ENCODE data around the gene BRSK1. TPM values are rescaled to one million over a fixed set of nuclear protein-coding genes. Genes with fewer than 3 reads are reported as not detected.

Gene BRSK1
- total RNA-seq, 1 donor from 2014 or later, result 43.4 TPM

- no peak overlapping the region for H3K4me3 Mint-ChIP-seq
- H3K4me1 Mint-ChIP-seq, result peaks cover 34% of the 10 kb centered on the region
Observed at GRCh38 chr19:55348317-55349034, 64.7 kb downstream of the BRSK1 start.

DNA sequence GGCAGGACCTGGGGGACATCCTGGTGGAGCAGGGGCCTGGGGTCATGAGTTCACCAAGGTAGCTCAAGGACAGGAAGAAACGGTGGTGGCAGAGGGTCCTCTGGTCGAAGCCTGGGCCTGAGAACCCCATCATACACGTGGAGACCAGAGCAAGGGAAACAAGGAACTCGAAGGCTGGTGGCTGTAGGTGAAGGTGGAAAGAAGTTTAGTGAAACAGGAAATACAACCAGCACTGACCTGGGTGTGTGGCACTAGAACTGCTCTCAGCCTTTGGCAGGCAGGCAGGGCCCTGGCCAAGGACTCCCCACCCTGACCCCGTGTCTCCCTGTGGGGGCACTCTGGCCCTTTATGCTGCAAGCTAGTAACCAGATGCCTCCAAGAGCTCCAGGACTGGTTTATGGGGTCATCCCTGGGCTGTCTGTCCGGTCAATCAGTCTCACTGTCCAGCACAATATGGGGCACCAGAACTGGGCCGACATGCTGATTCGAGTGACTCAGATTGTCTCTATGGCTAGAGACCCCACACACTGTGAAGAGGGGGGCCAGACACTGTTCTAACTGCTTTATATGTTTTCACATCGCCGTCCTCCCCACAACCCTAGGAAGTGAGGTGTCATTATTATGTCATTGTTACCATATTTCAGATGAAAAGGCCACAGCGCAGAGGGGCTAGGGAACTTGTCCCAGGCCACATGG lies 67.0 kb downstream of the BRSK1 start:
- Mint-ChIP-seq H3K36me3 (no peaks in the 10 kb centered on the region), H3K9me3 (no peaks in the 10 kb centered on the region), H3K4me1 (peaks cover 31% of the 10 kb centered on the region), H3K4me3 (no peak overlapping the region), H3K27me3 (ENCODE audit: low read depth) (peaks cover 42% of the 10 kb centered on the region), H3K27ac (no peak overlapping the region)
- no peak for DNase-seq (ENCODE audit: low spot score in 2 of 2, unreplicated experiment in 2 of 2)
- TF ChIP-seq, protein P1, sequence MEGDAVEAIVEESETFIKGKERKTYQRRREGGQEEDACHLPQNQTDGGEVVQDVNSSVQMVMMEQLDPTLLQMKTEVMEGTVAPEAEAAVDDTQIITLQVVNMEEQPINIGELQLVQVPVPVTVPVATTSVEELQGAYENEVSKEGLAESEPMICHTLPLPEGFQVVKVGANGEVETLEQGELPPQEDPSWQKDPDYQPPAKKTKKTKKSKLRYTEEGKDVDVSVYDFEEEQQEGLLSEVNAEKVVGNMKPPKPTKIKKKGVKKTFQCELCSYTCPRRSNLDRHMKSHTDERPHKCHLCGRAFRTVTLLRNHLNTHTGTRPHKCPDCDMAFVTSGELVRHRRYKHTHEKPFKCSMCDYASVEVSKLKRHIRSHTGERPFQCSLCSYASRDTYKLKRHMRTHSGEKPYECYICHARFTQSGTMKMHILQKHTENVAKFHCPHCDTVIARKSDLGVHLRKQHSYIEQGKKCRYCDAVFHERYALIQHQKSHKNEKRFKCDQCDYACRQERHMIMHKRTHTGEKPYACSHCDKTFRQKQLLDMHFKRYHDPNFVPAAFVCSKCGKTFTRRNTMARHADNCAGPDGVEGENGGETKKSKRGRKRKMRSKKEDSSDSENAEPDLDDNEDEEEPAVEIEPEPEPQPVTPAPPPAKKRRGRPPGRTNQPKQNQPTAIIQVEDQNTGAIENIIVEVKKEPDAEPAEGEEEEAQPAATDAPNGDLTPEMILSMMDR (IDR thresholded peaks at IDR 0.05; ENCODE audit: unreplicated experiment), result no peak

More at GRCh38 chr19:55348317-55349034, 64.7 kb downstream of the BRSK1 start:
- peaks cover 27% of the 10 kb centered on the region for H3K27me3 Mint-ChIP-seq (ENCODE audit: low read depth)
- DNase-seq (ENCODE audit: low spot score in 2 of 2, unreplicated experiment in 2 of 2), result no peak
- no peaks in the 10 kb centered on the region for H3K9me3 Mint-ChIP-seq
- H3K36me3 Mint-ChIP-seq, result peaks cover 10% of the 10 kb centered on the region
- H3K27ac Mint-ChIP-seq, result peak overlapping the region; percentile 36
- TF ChIP-seq, protein P1 (IDR thresholded peaks at IDR 0.05; ENCODE audit: unreplicated experiment), result no peak

- H3K4me3 Mint-ChIP-seq, result no peak overlapping the region
- no peak overlapping the region for H3K27ac Mint-ChIP-seq
- H3K27me3 Mint-ChIP-seq (ENCODE audit: low read depth), result peaks cover 55% of the 10 kb centered on the region
- H3K36me3 Mint-ChIP-seq, result no peaks in the 10 kb centered on the region
- no peak for DNase-seq (ENCODE audit: low spot score in 2 of 2, unreplicated experiment in 2 of 2)
- H3K9me3 Mint-ChIP-seq, result no peaks in the 10 kb centered on the region
- TF ChIP-seq, protein P1 (IDR thresholded peaks at IDR 0.05; ENCODE audit: unreplicated experiment), result no peak
- peaks cover 31% of the 10 kb centered on the region for H3K4me1 Mint-ChIP-seq
Observed at GRCh38 chr19:55352040-55352439, 68.2 kb downstream of the BRSK1 start.

GRCh38 chr19:55352549-55353145 lies 68.8 kb downstream of the BRSK1 start:
- Mint-ChIP-seq H3K27me3 (ENCODE audit: low read depth) (peaks cover 60% of the 10 kb centered on the region), H3K4me1 (peaks cover 31% of the 10 kb centered on the region), H3K4me3 (peak overlapping the region; percentile 65), H3K27ac (no peak overlapping the region), H3K9me3 (no peaks in the 10 kb centered on the region), H3K36me3 (no peaks in the 10 kb centered on the region)
- DNase-seq (ENCODE audit: low spot score in 2 of 2, unreplicated experiment in 2 of 2), result no peak
- TF ChIP-seq, protein P1 (IDR thresholded peaks at IDR 0.05; ENCODE audit: unreplicated experiment), result no peak

DNA sequence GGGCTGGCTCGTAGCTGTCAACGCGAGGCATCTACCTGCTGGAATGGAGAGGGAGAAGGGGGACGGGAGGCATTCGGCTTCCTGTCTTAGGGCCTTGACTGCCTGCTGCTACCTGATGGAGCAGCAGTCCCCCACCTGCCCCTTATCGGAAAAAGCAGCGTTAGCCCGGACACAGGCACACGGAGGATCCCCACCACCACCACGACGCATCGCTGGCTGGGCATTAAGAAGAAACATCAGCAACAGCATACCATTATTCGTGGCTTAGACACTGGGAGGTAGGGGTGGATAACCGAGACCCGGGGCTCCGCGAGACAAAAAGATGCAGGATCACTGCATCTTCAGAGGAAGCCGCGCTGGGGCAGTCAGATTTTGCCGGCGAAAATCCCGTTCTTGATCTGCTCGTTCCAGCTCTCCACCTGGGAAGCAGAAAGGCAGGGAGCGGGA lies 69.6 kb downstream of the BRSK1 start:
- Mint-ChIP-seq H3K4me1 (peaks cover 24% of the 10 kb centered on the region), H3K27ac (no peak overlapping the region), H3K27me3 (ENCODE audit: low read depth) (peaks cover 65% of the 10 kb centered on the region), H3K36me3 (no peaks in the 10 kb centered on the region), H3K9me3 (no peaks in the 10 kb centered on the region), H3K4me3 (peak overlapping the region; percentile 65)
- TF ChIP-seq, protein P1 (IDR thresholded peaks at IDR 0.05; ENCODE audit: unreplicated experiment), result no peak
- no peak for DNase-seq (ENCODE audit: low spot score in 2 of 2, unreplicated experiment in 2 of 2)

Data from mesothelial cell of epicardium (in vitro differentiated cells).